ENCODE results near the gene ADAP1.

ADAP1 gene

GRCh38 chr7:984361-985126 lies 30.1 kb upstream of the ADAP1 start:
- TF ChIP-seq POLR2A (IDR thresholded peaks at IDR 0.05; ENCODE audit: low read depth, low read length), result no peak
- FAIRE-seq (no peak), DNase-seq (ENCODE audit: insufficient read length, low spot score) (no peak)

- no peak for FAIRE-seq
Observed at GRCh38 chr7:983616-984071, 29.2 kb upstream of the ADAP1 start.

GRCh38 chr7:983004-983615 lies 28.6 kb upstream of the ADAP1 start, which contains the start of gene CYP2W1:
Gene CYP2W1, plus strand, starts transcription at chr7:983181. Its CDS starts 31 bp downstream, at chr7:983212.
- DNase-seq (ENCODE audit: insufficient read length, low spot score) (no peak), FAIRE-seq (no peak)
- no peak for TF ChIP-seq POLR2A (IDR thresholded peaks at IDR 0.05; ENCODE audit: low read depth, low read length)

More at GRCh38 chr7:983616-984071, 29.2 kb upstream of the ADAP1 start:
- no peak for DNase-seq (ENCODE audit: insufficient read length, low spot score)
- TF ChIP-seq POLR2A (IDR thresholded peaks at IDR 0.05; ENCODE audit: low read depth, low read length), result no peak

GRCh38 chr7:982511-983003 lies 28.1 kb upstream of the ADAP1 start:
- FAIRE-seq (no peak), DNase-seq (ENCODE audit: insufficient read length, low spot score) (no peak)

GRCh38 chr7:981793-982510 lies 27.5 kb upstream of the ADAP1 start:
- no peak for TF ChIP-seq POLR2A (IDR thresholded peaks at IDR 0.05; ENCODE audit: low read depth, low read length)
- no peak for DNase-seq (ENCODE audit: insufficient read length, low spot score)
- no peak for FAIRE-seq

More at GRCh38 chr7:982511-983003, 28.1 kb upstream of the ADAP1 start:
- TF ChIP-seq POLR2A (IDR thresholded peaks at IDR 0.05; ENCODE audit: low read depth, low read length), result no peak

GRCh38 chr7:979886-980571 lies 25.5 kb upstream of the ADAP1 start:
- TF ChIP-seq POLR2A (IDR thresholded peaks at IDR 0.05; ENCODE audit: low read depth, low read length), result no peak
- FAIRE-seq (no peak), DNase-seq (ENCODE audit: insufficient read length, low spot score) (no peak)

- no peak for TF ChIP-seq POLR2A (IDR thresholded peaks at IDR 0.05; ENCODE audit: low read depth, low read length)
- DNase-seq (ENCODE audit: insufficient read length, low spot score) (no peak), FAIRE-seq (no peak)
Observed at GRCh38 chr7:979151-979550, 24.7 kb upstream of the ADAP1 start.

GRCh38 chr7:978416-979091 lies 24.1 kb upstream of the ADAP1 start:
- DNase-seq (ENCODE audit: insufficient read length, low spot score), result no peak
- TF ChIP-seq POLR2A (IDR thresholded peaks at IDR 0.05; ENCODE audit: low read depth, low read length), result no peak
- FAIRE-seq, result no peak

- TF ChIP-seq POLR2A (IDR thresholded peaks at IDR 0.05; ENCODE audit: low read depth, low read length), result no peak
- no peak for FAIRE-seq
- no peak for DNase-seq (ENCODE audit: insufficient read length, low spot score)
Observed at GRCh38 chr7:978049-978346, 23.5 kb upstream of the ADAP1 start.

- TF ChIP-seq POLR2A (IDR thresholded peaks at IDR 0.05; ENCODE audit: low read depth, low read length), result no peak
- no peak for FAIRE-seq
- DNase-seq (ENCODE audit: insufficient read length, low spot score), result no peak
Observed at GRCh38 chr7:977326-978048, 23.0 kb upstream of the ADAP1 start.

GRCh38 chr7:976901-977325 lies 22.4 kb upstream of the ADAP1 start:
- no peak for TF ChIP-seq POLR2A (IDR thresholded peaks at IDR 0.05; ENCODE audit: low read depth, low read length)
- DNase-seq (ENCODE audit: insufficient read length, low spot score) (no peak), FAIRE-seq (no peak)

GRCh38 chr7:975702-976473 lies 21.4 kb upstream of the ADAP1 start:
- TF ChIP-seq POLR2A (IDR thresholded peaks at IDR 0.05; ENCODE audit: low read depth, low read length), result no peak
- FAIRE-seq (no peak), DNase-seq (ENCODE audit: insufficient read length, low spot score) (no peak)
